ENCODE measurements around the gene AGAP3. TPM values are rescaled to one million over a fixed set of nuclear protein-coding genes. Genes with fewer than 3 reads are reported as not detected.

The AGAP3 gene
- total RNA-seq, 1 donor from 2014 or later = 114 TPM

DNA sequence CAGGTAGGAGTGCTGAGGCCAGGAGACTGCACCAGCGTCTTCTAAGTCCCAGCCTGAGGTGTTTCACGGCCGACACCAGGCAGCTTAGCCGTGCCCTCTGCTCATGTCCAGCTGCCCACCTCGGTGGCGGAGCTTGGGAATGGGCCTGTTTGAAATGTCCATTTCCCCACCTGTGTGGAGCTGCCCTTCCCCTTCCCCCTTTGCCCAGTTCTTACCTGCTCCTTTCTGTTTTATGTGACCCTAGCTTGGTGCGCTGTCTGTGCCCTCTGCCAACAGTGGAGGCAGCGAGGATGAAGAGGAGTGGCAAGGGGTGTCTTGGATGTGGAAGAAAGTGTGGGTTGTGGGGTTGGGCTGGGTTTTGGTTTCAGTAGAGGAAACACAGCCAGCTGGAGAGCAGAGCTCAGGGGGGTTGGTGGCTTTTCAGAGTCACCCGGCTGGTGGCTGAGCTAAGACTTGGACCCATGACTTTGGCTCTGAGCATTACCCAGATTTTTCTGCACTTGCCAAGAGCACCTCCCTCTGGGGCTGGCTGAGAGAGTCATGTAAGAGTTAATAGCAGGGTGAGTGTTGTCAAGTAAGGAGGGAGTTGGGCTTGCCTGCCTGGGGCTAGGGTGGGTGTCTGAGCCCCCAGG is 43.8 kb downstream of the AGAP3 start:
- H3K9me3 Mint-ChIP-seq (ENCODE audit: low read depth) = no peaks in the 10 kb centered on the region
- TF ChIP-seq CTCF (IDR thresholded peaks at IDR 0.05; ENCODE audit: unreplicated experiment) = no peak
- peaks cover 3% of the 10 kb centered on the region for H3K27me3 Mint-ChIP-seq
- peaks cover 20% of the 10 kb centered on the region for H3K36me3 Mint-ChIP-seq (ENCODE audit: insufficient read depth)
- H3K27ac Mint-ChIP-seq = no peak overlapping the region
- no peak for DNase-seq (ENCODE audit: low spot score, unreplicated experiment)
- H3K4me1 Mint-ChIP-seq (ENCODE audit: low read depth) = peaks cover 7% of the 10 kb centered on the region
- no peak overlapping the region for H3K4me3 Mint-ChIP-seq (ENCODE audit: low read depth)

GRCh38 chr7:151130741-151131157 is 44.5 kb downstream of the AGAP3 start:
- Mint-ChIP-seq H3K4me1 (ENCODE audit: low read depth) (peaks cover 4% of the 10 kb centered on the region), H3K27ac (no peak overlapping the region), H3K9me3 (ENCODE audit: low read depth) (no peaks in the 10 kb centered on the region), H3K4me3 (ENCODE audit: low read depth) (no peak overlapping the region), H3K36me3 (ENCODE audit: insufficient read depth) (peaks cover 23% of the 10 kb centered on the region), H3K27me3 (peaks cover 3% of the 10 kb centered on the region)
- TF ChIP-seq CTCF (IDR thresholded peaks at IDR 0.05; ENCODE audit: unreplicated experiment) = no peak
- DNase-seq (ENCODE audit: low spot score, unreplicated experiment) = no peak

DNA sequence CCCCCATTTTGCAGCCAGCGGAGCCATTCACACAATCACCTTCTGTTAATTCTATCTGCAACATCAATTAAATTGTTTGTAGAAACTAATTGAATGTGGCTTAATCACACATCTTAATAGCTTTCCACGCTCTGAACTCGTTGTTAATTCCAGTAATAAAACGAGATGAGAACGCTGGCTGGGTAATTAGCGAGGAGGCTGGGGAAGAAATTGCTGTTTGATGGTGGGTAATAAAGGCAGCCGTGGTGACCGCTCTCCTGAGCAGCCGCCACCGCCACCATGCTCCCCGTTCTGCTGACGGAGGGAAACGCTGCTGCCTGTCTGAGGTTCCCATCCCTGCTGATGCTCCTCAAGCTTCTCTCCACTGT is 44.9 kb downstream of the AGAP3 start:
- no peak for TF ChIP-seq CTCF (IDR thresholded peaks at IDR 0.05; ENCODE audit: unreplicated experiment)
- peaks cover 24% of the 10 kb centered on the region for H3K36me3 Mint-ChIP-seq (ENCODE audit: insufficient read depth)
- no peaks in the 10 kb centered on the region for H3K9me3 Mint-ChIP-seq (ENCODE audit: low read depth)
- H3K4me3 Mint-ChIP-seq (ENCODE audit: low read depth) = no peak overlapping the region
- H3K27me3 Mint-ChIP-seq = peaks cover 3% of the 10 kb centered on the region
- H3K4me1 Mint-ChIP-seq (ENCODE audit: low read depth) = peaks cover 3% of the 10 kb centered on the region
- no peak overlapping the region for H3K27ac Mint-ChIP-seq
- no peak for DNase-seq (ENCODE audit: low spot score, unreplicated experiment)

DNA sequence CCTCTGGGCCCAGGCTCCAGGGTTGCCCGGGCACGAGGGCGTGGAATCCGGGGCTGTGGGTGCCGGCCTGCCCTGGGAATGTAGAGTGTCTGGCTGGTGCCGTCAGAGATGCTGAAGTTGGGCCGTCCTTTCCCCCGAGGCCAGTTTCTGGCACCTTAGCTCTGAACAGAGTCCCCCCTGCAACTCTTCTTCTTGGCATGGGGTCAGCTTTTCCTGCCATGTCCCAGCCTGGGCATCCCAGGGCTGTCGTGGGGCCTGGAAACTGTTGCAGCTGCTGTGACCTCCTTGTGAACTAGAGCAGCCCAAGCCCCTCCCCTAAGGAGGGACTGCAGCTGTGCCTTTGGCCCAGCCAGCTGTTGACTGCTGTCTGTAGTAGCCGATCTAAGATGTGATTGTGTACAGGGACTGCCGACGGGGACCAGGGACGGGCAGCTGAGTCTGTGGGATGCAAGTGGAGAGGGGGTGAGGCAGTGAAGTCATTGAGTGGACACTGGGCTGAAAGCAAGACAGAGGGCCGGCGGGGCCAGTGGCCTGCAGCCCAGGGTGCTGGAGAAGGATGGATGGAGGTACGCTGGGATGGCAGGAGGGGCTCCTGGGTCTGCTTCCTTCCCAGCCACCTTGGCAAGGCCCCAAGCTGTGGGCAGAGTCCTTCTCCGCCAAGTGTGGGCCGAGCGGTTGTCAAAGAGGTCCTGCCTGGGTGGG is 45.5 kb downstream of the AGAP3 start:
- H3K4me3 Mint-ChIP-seq (ENCODE audit: low read depth) = no peak overlapping the region
- peaks cover 3% of the 10 kb centered on the region for H3K27me3 Mint-ChIP-seq

More for the DNA sequence above, 45.5 kb downstream of the AGAP3 start:
- H3K9me3 Mint-ChIP-seq (ENCODE audit: low read depth) = no peaks in the 10 kb centered on the region
- H3K27ac Mint-ChIP-seq = no peak overlapping the region
- no peak for TF ChIP-seq CTCF (IDR thresholded peaks at IDR 0.05; ENCODE audit: unreplicated experiment)
- H3K36me3 Mint-ChIP-seq (ENCODE audit: insufficient read depth) = peaks cover 30% of the 10 kb centered on the region
- DNase-seq (ENCODE audit: low spot score, unreplicated experiment) = no peak
- H3K4me1 Mint-ChIP-seq (ENCODE audit: low read depth) = peaks cover 1% of the 10 kb centered on the region
